Stimulated activated effector memory CD8-positive, alpha-beta T cell treated with anti-CD3 and anti-CD28 coated beads, Interleukin-12 subunit alpha, Interleukin-12 subunit beta, amount 100 ng/mL, for 72 hours (primary cell): ENCODE measurements around the gene DPRX.

Experiments
- ATAC-seq: fragments of 150-1000 bp; cut with Tn5 transposase; 2 replicates; pipeline ENCODE4 v1.10.0; 2021
- DNase-seq, 2 donors: peaks; one replicate each; pipeline ENCODE4 v3.0.0; 2021 to 2022; ENCODE audit warnings: low spot score in 2 of 2
- H3K27ac Mint-ChIP-seq: one replicate; pipeline ENCODE4 v1.8.0; 2022; ENCODE audit warnings: mild to moderate bottlenecking, mixed read lengths
- H3K36me3 Mint-ChIP-seq: one replicate; pipeline ENCODE4 v1.8.0; 2022; ENCODE audit warnings: mild to moderate bottlenecking, mixed read lengths
- H3K4me1 Mint-ChIP-seq: one replicate; pipeline ENCODE4 v1.8.0; 2022; ENCODE audit warnings: mixed read lengths
- H3K4me3 Mint-ChIP-seq: one replicate; pipeline ENCODE4 v1.8.0; 2022; ENCODE audit warnings: mild to moderate bottlenecking, mixed read lengths
- H3K9me3 Mint-ChIP-seq: one replicate; pipeline ENCODE4 v1.8.0; 2022; ENCODE audit warnings: mixed read lengths

The DPRX gene, protein sequence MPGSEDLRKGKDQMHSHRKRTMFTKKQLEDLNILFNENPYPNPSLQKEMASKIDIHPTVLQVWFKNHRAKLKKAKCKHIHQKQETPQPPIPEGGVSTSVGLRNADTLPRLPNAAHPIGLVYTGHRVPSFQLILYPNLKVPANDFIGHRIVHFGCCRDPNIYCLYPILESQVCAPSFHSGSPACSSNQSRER

GRCh38 chr19:53631949-53632407, at the start of gene DPRX:
TSS of gene DPRX (plus strand) at chr19:53631999. CDS start at chr19:53632107, 108 bp downstream.
- no peak for DNase-seq
- Mint-ChIP-seq H3K36me3 (no peaks in the 10 kb centered on the region), H3K27ac (no peak within 1 kb of the TSS), H3K4me1 (no peaks in the 10 kb centered on the region), H3K9me3 (peaks cover 7% of the 10 kb centered on the region), H3K4me3 (no peak within 1 kb of the TSS)
- no peak for ATAC-seq

- H3K27ac Mint-ChIP-seq = no peak overlapping the region
These were observed 48.6 kb upstream of the DPRX start for GRCh38 chr19:53583181-53583580.

DNA sequence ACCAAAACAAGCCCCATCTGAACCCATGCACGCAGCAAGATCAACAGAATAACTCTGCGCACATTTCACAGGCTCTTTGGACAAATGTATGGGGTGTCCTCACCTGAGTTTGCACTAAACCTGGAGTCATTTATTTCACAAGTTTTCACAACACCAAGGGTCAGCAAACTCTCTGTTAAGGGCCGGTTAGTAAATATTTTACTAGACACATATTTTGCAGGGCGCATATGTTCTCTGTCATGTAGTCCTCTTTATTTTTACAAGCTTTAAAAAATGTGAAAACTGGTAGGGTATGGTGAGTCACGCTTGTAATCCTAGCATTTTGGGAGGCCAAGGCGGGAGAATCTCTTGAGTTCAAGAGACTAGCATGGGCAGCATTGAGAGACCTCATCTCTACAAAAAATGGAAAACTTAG, 45.5 kb upstream of the DPRX start:
- no peaks in the 10 kb centered on the region for H3K36me3 Mint-ChIP-seq
- ATAC-seq (no peak), DNase-seq (no peak)
- no peak overlapping the region for H3K4me3 Mint-ChIP-seq
- H3K4me1 Mint-ChIP-seq = no peaks in the 10 kb centered on the region
- no peak overlapping the region for H3K27ac Mint-ChIP-seq
- H3K9me3 Mint-ChIP-seq = peaks cover 11% of the 10 kb centered on the region

More at GRCh38 chr19:53583181-53583580, 48.6 kb upstream of the DPRX start:
- Mint-ChIP-seq H3K4me3 (no peak overlapping the region), H3K9me3 (peaks cover 17% of the 10 kb centered on the region), H3K4me1 (no peaks in the 10 kb centered on the region), H3K36me3 (peaks cover 24% of the 10 kb centered on the region)
- ATAC-seq (no peak), DNase-seq (no peak)

DNA sequence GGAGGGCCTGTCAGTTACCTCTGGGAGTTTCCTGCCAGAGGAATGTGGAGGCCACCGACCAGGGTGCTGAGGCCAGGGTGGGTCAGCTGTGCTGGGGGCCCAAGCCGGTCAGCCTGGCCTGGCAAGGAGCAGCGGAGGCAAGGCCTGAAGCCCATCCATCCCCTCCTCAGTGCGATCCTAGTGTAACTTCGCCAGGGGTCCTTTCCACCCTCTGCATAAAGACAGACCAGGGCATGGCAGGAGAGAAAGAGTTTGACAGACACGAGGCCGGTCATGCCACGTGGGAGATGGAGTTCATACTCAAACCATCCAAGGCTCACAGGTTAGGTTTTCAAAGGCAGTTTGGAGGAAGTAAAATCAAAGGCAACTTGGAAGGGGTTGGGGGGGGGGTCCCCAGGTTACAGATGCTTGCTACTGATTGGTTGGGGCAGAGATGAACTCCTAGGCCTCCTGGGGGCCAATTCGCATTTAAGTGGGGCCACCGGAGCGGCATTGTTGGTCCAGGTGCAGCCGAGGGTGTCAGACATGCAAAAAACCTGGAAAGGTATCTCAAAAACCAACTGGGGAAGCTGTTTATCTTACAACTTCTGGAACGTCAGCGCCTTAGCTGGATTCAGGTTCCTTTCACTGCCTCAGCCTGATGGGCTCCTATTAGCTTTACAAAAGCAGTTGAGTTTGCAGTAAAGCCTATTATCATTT, 36.8 kb upstream of the DPRX start:
- Mint-ChIP-seq H3K27ac (no peak overlapping the region), H3K9me3 (peaks cover 6% of the 10 kb centered on the region), H3K36me3 (no peaks in the 10 kb centered on the region), H3K4me3 (no peak overlapping the region), H3K4me1 (no peaks in the 10 kb centered on the region)
- DNase-seq (no peak), ATAC-seq (no peak)

DNA sequence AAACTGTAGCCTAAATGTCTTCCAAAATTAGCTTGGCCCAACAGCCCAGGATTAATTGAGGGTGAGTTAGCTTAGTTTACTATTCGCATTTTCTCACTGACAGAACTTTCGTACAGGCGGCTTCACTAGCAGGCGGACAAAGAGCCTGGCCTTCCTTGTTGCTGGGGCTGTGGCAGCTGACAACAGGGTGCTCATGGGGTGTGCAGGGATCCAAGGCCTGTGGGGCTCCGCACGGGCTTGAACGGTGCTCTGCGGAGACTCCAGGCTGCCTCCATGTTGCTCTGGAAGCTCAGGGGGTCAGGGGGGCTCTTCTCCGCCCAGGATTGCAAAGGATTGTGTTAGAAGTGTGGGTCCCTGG, 36.3 kb upstream of the DPRX start:
- DNase-seq (no peak), ATAC-seq (no peak)
- Mint-ChIP-seq H3K9me3 (peaks cover 6% of the 10 kb centered on the region), H3K36me3 (no peaks in the 10 kb centered on the region), H3K27ac (no peak overlapping the region), H3K4me1 (no peaks in the 10 kb centered on the region), H3K4me3 (no peak overlapping the region)

DNA sequence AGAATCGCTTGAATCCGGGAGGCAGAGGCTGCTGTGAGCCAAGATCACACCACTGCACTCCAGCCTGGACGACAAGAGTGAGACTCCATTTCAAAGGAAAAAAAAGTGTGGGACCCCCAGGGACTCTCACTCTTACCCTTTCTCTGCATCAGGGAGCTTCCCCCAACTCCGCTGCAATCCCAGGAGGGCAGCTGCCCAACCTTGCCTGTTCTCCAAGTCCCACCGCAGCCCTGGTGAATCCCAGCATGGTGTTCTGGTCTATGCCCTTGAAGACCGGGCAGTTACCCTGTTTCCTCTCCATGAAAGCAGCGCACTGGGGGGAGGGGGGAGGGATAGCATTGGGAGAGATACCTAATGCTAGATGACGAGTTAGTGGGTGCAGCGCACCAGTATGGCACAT, 35.7 kb upstream of the DPRX start:
- Mint-ChIP-seq H3K27ac (no peak overlapping the region), H3K4me1 (no peaks in the 10 kb centered on the region), H3K9me3 (peaks cover 6% of the 10 kb centered on the region), H3K4me3 (no peak overlapping the region), H3K36me3 (no peaks in the 10 kb centered on the region)
- no peak for DNase-seq
- ATAC-seq = no peak

DNA sequence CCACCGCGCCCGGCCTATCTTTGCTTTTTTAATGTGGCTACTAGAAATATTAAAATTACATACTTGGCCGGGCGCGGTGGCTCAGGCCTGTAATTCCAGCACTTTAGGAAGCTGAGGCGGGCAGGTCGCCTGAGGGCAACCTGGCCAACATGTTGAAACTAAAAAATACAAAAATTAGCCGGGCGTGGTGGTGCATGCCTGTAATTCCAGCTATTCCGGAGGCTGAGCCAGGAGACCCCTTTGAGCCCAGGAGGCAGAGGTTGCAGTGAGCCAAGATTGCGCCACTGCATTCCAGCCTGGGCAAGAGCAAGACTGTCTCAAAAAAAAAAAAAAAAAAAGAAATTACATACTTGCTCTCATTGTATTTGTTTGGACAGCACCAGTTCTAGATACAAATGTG, 34.8 kb upstream of the DPRX start:
- no peak overlapping the region for H3K27ac Mint-ChIP-seq
- H3K4me3 Mint-ChIP-seq = no peak overlapping the region
- ATAC-seq (no peak), DNase-seq (no peak)
- peaks cover 5% of the 10 kb centered on the region for H3K9me3 Mint-ChIP-seq
- no peaks in the 10 kb centered on the region for H3K4me1 Mint-ChIP-seq
- no peaks in the 10 kb centered on the region for H3K36me3 Mint-ChIP-seq

DNA sequence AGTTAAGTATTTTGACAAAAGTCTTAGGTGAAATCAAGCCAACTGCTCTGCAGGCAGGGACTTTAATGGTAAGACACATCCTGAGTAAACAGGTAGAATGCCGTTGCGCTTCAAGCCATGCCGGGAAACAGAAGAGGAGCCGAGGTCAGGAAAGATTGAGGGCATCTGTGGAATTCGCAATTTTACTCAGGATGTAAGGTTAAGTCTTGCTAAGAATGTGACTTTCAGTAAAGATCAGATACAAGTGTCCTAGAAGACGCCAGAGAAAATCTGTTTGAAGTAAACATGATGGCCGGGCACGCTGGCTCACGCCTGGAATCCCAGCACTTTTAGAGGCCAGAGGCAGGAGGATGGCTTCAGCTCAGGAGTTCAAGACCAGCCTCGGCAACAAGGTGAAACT, 33.4 kb upstream of the DPRX start:
- ATAC-seq (no peak), DNase-seq (no peak)
- H3K27ac Mint-ChIP-seq = no peak overlapping the region
- no peaks in the 10 kb centered on the region for H3K4me1 Mint-ChIP-seq
- H3K4me3 Mint-ChIP-seq = no peak overlapping the region
- no peaks in the 10 kb centered on the region for H3K36me3 Mint-ChIP-seq
- peaks cover 5% of the 10 kb centered on the region for H3K9me3 Mint-ChIP-seq

DNA sequence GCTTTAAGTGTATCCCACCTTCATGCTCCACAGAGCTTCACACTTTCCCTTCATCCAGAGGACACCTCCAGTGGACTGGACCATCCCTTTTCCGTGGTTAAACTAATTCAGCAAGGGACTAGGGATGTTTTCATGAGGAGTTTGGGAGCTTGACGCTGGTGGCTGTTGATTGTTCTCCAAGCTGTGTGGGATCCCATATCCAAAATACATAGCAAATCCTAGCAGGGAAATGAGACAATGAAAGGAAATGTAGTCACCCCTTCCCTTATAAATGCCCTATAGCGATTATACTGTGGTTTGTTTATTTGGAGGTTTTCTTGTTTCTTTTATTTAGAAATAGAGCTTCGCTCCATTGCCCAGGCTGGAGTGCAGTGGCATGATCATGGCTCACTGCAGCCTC, 31.6 kb upstream of the DPRX start:
- Mint-ChIP-seq H3K27ac (no peak overlapping the region), H3K4me3 (no peak overlapping the region), H3K36me3 (no peaks in the 10 kb centered on the region), H3K9me3 (peaks cover 5% of the 10 kb centered on the region), H3K4me1 (no peaks in the 10 kb centered on the region)
- DNase-seq (no peak), ATAC-seq (no peak)

GRCh38 chr19:53606031-53606430, 25.8 kb upstream of the DPRX start:
- H3K9me3 Mint-ChIP-seq = peaks cover 2% of the 10 kb centered on the region
- ATAC-seq (no peak), DNase-seq (no peak)
- H3K36me3 Mint-ChIP-seq = no peaks in the 10 kb centered on the region
- H3K27ac Mint-ChIP-seq = no peak overlapping the region
- H3K4me1 Mint-ChIP-seq = no peaks in the 10 kb centered on the region
- no peak overlapping the region for H3K4me3 Mint-ChIP-seq

DNA sequence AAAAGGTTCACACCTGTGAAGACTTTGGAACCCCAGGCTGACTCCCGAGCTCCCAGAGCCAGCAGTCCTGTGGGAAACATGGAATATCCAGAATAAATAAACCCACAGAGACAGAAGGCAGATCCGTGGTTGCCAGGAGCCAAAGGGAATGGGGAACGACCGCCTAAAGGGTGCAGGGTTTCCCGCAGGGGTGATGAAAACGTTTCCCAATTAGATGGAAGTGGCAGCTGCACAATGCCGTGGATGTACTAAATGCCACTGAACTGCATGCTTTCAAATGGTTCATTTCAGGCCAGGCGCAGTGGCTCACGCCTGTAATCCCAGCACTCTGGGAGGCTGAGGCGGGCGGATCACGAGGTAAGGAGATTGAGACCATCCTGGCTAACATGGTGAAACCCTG, 23.4 kb upstream of the DPRX start:
- H3K36me3 Mint-ChIP-seq = no peaks in the 10 kb centered on the region
- no peaks in the 10 kb centered on the region for H3K9me3 Mint-ChIP-seq
- DNase-seq (no peak), ATAC-seq (no peak)
- H3K4me3 Mint-ChIP-seq = no peak overlapping the region
- no peaks in the 10 kb centered on the region for H3K4me1 Mint-ChIP-seq
- H3K27ac Mint-ChIP-seq = no peak overlapping the region

- Mint-ChIP-seq H3K4me3 (no peak overlapping the region), H3K27ac (no peak overlapping the region), H3K36me3 (no peaks in the 10 kb centered on the region), H3K4me1 (no peaks in the 10 kb centered on the region), H3K9me3 (no peaks in the 10 kb centered on the region)
- DNase-seq (no peak), ATAC-seq (no peak)
These were observed 18.9 kb upstream of the DPRX start for GRCh38 chr19:53612762-53613526.

DNA sequence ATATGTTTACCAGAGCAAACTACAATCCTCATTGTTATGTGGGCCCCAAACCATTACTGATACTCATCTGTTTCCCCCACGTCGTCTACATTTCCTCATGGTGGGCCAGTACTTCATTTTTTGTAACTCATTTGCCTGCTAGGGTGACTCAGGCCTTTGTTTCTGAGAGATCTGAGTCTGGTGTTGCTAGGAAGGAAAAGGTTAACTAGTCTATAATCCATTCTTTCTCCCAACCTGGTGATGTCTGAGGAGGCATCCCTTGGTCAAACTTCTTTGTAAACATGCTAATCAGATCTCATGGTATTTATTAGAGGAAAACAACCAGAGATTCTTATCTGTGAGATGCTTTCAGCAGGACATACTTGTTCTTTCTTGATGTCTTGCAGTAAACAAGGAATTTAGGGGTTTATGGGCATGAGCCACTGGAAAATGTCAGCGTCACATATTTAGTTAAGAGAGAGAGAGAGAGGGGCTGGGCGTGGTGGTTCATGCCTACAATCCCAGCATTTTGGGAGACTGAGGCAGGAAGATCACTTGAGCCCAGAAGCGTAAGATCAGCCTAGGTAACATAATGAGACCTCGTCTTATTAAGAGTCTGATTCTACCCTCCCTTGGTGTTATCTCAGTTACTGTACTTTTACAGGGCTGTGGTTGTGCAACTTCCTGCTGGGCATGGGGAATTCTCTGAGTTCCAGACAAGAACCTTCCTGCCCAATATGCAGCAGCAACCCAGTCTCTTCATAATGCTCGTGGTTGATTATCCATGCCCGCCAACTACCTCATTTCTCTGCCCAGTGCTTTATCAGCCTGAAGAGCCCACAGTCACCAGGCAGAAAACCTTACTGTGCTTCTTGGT, 9.7 kb upstream of the DPRX start:
- Mint-ChIP-seq H3K9me3 (no peaks in the 10 kb centered on the region), H3K4me3 (no peak overlapping the region), H3K27ac (no peak overlapping the region), H3K36me3 (no peaks in the 10 kb centered on the region), H3K4me1 (no peaks in the 10 kb centered on the region)
- no peak for DNase-seq
- ATAC-seq = no peak

DNA sequence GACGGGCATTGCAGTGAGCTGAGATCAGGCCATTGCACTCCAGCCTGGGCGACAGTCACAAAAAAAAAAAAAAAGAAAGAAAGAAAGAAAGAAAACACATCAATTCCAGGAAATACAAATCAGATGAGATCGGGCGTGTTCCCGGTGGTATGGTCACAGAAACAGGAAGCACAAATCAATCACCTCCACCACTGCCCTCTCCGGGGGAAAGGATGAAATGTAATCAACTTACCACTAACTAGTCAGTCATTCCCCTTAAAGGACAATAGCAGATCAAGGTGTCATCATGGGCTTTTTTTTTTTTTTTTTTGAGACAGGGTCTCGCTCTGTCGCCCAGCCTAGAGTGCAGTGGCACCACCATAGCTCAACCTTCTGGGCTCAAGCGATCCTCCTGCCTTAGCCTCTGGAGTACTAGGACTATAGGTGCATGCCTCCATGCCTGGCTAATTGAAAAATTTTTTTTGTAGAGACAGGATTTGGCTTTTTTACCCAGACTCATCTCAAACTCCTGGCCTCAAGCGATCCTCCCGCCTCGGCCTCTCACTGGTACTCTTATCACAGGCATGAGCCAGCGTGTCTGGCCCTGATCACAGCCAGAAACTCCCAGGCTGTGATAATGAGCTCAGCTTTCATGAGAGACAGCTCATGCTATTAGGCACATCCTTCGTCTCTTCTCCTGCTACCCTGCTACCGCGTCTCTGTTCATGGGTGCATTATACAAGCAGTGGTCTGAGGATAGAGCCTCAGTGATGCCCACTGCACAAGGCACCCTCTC, 6.8 kb upstream of the DPRX start:
- Mint-ChIP-seq H3K4me3 (no peak overlapping the region), H3K36me3 (no peaks in the 10 kb centered on the region), H3K27ac (no peak overlapping the region), H3K9me3 (no peaks in the 10 kb centered on the region), H3K4me1 (no peaks in the 10 kb centered on the region)
- no peak for DNase-seq
- peak; percentile 37 for ATAC-seq

- DNase-seq = no peak
- H3K9me3 Mint-ChIP-seq = no peaks in the 10 kb centered on the region
- no peaks in the 10 kb centered on the region for H3K4me1 Mint-ChIP-seq
- no peak for ATAC-seq
- H3K27ac Mint-ChIP-seq = no peak overlapping the region
- H3K4me3 Mint-ChIP-seq = no peak overlapping the region
- H3K36me3 Mint-ChIP-seq = no peaks in the 10 kb centered on the region
These were observed 5.3 kb upstream of the DPRX start for GRCh38 chr19:53626486-53626885.
